ENCODE data around the gene CHAD.
"Not testable (repeated sequence)": the region's sequence is repeated elsewhere in the genome, so short reads cannot be mapped to it uniquely, and the experiment has no call there.

The CHAD gene

DNA sequence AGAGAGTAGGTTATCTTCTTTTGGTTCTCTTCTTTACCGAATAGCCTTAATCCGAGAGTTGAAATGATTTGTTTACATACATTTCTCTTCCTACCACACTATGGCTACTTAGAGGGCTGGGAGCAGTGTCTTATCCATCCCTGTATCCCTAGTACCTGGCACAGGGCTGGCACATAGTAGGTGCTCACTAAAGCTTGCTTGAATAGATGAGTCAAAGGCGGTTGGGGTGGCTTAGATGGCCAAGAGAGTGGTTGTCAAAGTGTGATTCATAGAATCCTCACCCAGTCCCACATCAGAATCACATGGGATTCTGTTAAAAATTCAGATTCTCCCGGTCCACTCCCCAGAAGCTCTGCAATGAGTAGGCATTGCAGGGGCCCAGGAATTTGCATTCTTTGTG, 11.1 kb downstream of the CHAD start:
- DNase-seq (ENCODE audit: low spot score): no peak

DNA sequence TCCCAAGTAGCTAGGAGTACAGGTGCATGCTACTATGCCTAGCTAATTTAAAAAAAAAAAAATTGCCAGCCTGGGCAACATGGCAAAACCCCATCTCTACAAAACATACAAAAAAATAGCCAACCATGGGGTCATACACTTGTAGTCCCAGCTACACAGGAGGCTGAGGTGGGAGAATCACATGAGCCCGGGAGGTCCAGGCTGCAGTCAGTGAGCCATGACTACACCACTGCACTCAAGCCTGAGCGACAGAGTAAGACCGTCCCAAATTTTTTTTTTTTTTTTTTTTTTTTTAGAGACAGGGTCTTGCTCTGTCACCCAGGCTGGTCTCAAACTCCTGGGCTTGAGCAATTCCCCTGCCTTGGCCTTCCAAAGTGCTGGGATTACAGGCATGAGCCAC, 14.8 kb downstream of the CHAD start:
- DNase-seq (ENCODE audit: low spot score): no peak

DNA sequence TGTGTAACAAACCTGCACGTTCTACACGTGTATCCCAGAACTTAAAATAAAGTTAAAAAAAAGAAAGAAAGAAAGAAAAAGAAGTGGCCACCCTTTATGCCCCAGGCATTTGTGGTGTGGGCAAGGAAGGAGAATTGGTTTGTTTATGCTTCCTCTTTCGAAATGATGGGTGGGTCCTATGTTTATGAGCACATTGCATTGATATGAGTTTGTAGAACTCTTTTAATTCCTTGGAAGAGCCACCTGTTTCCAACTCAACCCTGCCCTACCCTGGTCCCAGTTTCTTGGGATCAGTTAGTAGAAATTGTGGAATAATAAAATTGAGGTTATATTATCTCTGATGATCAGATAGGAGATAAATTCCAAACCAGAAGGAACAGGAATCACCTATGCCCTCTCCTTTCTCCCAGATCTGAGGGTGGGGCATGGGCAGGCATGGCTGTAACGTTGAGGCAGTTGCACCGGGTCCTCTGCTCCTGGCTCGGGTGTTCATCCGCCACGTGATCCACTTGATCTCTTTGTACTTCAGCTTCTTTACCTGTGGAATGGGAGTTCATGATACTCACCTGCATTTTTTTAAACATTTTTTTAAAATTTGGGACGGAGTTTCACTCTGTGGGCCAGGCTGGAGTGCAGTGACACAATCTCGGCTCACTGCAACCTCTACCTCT, 15.9 kb downstream of the CHAD start:
- DNase-seq (ENCODE audit: low spot score): no peak

DNA sequence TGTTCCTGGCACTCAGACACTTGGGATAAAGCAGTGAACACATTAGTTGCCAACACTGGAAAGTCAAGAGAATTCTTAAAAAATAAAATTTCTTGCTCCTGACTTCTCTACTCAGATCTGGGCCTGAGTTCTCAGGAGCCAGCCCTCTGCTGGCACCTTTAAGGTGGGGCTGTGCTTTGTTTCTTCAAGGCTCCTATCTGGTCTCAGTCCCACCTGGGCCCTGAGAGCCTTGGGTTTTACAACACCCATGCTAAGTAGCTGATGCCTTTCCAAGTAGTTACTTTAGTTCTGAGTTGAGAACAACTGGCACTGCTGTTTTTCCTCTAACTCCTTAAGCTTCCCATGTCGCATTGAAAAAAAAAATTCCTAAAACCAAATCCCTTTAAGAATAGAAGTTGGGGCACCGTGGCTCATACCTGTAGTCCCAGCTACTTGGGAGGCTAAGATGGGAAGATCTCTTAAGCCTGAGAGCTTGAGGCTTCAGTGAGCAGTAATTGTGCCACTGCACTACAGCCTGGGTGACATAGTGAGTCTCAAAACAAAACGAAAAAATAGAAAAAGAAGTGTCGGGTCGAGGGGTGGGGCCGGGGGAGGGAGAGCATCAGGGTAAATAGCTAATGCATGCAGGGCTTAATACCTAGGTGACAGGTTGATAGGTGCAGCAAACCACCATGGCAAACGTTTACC, 16.6 kb downstream of the CHAD start:
- no peak for DNase-seq (ENCODE audit: low spot score)

DNA sequence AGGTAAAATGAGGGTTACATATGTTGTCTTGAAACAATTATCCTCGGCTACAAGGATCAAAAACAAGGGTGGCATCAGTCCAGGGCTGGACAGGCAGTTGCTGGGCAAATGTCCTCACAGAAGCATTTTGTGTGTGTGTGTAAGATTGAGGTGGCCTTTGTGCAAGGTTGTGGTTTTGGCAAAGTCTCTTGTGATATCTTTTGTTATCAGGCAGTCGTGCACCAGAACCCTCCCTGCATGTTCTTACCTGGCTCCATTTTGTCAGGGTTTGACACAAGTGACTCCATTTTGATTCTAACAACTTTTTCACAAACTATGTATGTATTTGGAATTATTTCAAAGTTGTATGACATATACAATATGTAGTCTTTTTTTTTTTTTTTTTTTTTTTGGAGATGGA, 20.0 kb downstream of the CHAD start:
- DNase-seq (ENCODE audit: low spot score): no peak

DNA sequence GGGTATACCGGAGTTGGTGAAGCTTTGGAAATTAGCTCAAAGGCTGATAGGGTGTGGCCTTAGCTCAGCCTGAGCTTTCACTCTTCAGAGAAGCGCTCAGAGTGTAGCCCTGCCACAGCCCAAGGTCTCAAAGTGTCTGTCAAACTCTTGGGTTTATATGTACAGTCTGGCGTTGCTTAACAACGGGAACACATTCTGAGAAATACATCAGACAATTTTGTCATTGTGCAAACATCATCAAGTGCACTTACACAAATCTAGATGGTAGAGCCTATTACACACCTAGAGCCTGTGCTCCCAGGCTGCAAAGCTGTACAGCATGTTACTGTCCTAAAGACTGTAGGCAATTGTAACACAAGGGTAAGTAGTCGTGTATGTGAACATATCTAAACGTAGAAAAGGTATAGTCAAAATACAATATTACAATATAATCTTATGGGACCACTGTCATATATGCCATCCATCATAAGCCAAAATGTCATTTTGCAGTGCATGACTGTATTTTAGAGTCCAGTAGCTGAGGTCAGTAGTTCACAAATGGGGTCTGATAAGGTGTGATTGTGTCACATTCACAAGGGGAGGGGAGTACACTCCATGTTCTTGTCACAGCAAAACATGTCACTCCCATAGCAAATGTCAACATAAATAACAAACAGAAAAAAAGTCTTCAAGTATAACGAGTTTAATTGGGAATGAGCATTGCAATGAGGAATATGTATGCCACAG, 20.6 kb downstream of the CHAD start:
- DNase-seq (ENCODE audit: low spot score): no peak

DNA sequence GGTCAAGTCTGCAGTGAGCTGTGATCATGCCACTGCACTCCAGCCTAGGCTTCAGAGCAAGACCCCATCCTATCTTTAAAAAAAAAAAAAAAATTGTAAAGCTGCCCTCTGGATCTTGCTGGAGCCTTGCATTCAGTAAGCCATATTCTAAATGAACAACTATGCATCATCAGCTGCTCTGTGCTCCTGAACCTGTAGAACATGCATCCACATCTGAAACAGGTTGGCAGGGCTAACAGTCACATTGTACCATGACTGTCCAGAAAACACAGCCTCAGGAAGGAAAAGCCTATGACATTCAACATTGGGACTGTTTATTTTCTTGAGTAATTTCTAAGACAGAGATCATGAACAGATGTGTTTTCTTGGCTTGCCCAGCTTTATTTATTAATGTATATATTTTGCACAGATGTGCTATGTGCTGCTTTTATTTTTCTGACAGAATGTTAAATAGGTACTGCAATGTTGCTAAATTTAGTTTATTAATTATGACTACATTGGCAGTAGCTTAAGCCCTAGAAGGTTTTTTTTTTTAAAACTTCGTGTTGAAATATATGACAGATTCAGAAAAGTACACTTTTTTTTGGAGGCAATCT, 22.9 kb downstream of the CHAD start:
- no peak for DNase-seq (ENCODE audit: low spot score)

DNA sequence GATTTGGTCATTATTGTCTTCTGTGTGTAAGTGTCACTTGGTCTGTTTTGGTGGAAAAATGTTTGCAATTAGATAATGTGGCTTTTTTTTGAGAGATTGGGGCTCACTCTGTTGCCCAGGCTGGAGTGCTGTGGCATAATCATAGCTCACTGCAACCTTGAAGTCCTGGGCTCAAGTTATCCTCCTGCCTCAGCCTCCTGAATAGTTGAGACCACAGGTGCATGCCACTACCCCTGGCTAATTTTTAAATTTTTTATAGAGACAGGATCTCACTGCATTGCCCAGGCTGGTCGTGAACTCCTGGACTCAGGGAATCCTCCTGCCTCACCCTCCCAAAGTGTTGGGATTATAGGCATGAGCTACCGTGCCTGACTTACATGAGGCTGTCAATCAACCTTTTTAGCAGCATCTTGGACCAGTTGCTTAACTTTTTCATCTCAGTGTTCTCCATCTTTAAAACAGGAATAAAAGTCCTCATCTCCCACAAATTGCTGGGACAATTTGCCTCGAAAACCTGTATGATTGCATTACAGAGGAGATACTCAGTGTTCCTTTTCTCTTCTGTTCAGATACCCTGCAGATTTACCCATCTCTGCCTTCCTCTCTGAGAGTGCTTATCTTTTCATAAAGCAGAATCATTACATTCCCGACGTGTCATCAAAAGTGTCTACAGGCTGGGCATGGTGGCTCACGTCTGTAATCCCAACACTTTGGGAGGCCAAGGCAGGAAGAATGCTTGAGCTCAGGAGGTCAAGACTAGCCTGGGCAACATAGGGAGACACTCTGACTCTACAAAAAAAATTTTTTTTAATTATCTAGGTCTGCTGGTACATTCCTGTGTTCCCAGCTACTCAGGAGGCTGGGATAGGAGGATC, 23.6 kb downstream of the CHAD start:
- DNase-seq (ENCODE audit: low spot score): no peak

DNA sequence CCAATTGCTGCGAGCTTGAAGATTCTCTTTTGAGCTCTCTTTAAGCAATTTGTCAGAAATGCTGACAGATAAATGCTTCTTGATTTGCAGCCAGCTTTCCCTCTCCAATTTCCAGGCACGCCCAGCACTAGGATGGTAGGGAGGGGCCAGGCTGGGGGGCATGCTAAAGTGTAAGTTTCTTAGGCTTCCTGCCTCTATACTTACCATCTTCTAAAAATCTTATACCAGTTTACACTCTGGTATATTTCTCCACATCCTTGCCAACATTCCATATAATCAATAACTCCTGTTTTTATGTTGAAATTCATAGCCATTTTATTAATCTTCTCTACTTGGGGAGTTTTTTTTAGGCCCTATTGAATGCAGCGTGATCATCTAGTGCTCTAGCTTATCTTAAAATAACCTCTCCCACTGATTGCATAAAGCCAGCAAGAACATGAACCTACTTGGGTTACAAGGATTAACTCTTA, 25.1 kb downstream of the CHAD start:
- no peak for DNase-seq (ENCODE audit: low spot score)

DNA sequence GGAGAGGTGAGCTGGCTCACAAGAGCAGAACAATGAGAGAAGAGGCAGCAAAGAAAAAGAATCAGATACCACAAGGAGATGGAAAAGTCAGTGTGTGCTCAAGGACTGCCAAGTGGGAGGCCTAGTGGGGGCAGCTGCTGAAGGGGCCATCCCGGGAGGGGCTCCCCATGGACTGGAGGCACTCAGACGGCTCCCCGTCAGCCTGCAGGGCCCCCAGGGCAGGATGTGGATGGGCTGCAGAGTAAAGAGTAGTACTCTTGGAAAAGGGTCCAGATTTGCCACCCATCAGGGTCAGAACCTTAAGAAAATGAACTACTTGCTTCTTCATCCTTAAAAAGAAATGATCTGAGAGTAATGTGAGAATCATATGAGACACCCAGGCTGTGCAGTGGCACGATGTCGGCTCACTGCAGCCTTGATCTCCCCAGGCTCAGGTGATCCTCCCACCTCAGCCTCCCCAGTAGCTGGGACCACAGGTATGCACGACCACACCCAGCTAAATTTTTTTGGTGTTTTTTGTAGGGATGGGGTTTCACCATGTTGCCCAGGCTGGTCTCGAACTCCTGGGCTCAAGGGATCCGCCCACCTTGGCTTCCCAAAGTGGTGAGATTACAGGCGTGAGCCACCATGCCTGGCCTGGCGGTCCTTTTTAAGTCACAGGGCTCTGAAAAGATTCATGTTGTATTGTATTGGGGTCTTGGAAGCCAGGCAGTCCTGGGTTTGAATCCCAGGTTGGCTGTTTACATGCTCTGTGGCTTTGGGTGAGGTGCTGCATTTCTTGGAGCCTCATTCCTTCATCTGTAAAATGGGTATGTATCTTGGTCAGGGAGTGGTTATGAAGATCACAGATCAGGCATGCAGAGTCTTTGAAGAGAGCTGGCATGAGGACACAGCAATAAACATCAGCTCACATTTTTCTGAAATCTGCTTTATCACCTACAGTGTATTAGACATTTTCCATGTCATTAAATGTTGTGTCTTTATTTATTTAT, 27.5 kb downstream of the CHAD start:
- DNase-seq (ENCODE audit: low spot score): no peak

DNA sequence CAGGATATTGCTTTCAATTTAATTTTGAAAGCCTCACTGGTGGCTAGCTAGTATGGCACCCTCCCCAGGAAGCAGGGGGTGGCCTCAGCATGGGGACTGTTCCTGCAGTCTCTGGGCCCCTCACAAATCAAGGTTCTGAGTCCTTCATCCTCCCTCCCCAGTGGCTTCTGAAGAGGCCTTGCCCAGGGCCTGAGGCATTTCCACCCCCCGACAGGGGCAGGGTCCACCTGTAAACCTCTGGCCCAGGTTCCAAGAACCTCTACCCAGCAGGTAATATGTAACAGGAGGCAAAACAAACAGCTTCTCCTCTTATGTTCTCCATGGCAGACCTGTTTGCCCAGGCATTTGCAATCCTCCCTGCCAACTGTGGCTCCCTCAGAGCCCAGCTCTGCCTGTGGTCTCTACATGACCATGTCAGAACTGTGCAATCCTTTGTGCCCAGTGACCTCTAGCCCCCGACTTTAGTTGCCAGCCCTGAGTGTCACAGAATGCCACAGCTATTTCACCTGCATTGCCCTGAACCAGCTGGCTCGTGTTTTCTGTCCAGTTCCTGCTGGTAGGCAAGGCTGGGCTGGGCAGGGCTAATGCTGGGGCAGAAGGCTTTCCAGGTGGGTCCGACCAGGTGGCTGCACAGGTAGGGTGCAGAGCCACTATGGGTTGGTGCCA, 28.4 kb downstream of the CHAD start:
- DNase-seq (ENCODE audit: low spot score): no peak

DNA sequence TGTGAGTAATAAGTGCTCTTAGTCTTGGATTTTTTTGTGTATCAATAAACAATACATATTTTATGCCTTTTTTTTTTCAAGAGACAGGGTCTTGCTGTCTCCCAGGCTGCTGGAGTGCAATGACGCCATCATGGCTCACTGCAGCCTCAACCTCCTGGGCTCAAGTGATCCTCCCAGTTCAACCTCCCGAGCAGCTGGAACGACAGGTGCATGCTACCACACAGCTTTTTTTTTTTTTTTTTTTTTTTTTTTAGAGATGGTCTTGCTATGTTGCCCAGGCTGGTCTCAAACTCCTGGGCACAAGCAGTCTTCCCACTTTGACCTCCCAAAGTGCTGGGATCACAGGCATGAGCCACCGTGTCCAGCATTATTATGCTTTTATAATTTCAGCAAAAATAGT, 29.7 kb downstream of the CHAD start:
- no peak for DNase-seq (ENCODE audit: low spot score)

DNA sequence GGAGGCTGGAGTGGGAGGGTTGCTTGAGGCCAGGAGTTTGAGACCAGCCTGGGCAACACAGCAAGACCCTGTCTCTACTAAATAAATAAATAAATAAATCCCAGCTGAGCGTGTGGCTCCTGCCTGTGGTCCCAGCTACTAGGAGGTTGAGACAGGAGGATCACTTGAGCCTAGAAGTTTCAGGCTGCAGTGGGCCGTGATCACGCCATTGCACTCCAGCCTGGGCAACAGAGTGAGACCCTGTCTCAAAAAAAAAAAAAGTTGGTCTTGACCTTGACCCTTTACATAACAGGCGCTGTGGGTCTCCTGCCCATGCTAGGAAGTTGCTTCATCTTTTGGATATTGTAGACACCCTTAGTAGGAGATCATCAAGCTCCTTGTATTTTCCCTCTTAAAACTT, 31.3 kb downstream of the CHAD start:
- no peak for DNase-seq (ENCODE audit: low spot score)

DNA sequence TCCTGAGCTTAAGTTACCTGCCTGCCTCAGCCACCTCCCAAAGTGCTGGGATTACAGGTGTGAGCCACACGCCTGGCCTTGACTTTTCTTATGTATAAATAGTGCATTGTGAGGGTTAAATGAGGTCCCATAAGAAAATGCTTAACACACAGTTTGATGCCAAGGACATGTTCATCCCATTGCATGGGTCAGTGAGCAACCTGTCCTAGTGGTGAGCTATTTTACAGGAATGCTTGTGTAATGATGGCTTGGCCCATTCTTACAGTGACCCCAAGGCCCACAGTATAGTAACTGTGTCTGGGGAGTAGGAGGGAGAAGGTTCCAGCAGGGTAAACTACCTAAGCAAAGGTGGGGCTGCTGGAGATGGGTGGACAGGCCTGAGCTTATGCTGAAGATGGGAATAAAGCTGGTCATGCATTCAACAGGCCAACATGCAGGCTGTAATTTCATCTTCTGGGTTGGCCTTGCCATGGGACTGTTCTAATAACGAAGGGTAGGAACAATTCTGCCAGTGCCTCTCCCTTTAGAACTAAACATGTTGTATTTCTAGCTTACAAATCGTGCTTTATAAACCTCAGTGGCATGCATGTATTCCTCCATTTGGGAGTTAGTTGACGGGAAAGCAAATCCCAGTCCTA, 36.4 kb downstream of the CHAD start:
- no peak for DNase-seq (ENCODE audit: low spot score)

DNA sequence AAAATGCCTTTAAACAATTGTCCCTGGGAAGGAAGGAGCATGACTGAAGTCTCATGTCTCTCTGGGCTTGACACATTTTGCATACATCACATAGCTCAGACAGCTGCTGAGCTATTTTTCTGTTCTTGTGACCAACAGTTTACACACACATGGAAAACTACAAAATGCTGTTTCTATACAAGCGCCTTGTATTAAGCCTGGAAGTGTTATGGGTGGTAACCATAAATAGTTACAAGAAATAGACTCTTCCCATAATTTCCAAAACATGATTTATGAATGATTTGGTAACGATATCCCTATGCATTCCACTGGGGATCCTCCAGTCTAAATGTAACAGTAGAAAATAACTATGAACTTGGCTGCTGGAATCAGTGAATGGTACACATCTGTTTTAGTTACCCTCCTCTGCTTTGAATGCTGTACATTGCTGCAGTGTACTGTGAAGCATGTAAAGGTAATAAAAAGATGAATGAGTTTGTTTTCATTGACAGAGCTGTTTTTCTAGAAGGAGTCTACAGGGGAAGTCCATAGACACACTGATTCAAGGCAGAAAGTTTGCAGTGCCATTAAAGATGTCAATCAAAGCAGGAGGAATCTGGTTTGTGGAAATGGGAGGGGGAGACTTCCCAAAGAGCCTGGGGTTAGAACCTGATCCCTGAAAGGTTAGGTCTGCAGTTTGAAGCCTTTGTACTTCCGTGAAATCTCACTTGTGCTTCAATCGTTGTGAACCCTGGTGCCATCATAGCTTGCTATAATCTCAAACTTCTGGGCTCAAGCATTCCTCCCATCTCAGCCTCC, 37.7 kb downstream of the CHAD start:
- DNase-seq (ENCODE audit: low spot score): no peak

DNA sequence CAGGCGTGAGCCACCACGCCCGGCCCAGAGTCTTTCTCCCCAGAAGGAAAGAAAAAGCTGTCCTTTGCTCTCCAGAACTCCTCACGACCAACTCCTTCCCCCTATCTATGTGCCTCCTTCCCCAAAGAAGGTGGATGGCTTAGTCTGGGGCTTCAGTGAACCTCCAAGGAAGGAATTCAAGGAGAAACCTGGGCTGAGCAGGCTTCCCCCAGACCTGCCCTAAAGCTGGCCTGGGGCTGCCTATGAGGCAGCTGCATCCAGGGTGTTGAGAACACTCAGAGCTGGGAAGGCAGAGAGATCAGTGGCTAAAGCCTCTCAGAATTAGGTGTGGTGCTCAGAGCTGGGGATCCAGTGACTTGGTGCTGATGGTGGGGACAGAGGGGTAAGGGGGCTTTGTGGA, 38.9 kb downstream of the CHAD start:
- no peak for DNase-seq (ENCODE audit: low spot score)

DNA sequence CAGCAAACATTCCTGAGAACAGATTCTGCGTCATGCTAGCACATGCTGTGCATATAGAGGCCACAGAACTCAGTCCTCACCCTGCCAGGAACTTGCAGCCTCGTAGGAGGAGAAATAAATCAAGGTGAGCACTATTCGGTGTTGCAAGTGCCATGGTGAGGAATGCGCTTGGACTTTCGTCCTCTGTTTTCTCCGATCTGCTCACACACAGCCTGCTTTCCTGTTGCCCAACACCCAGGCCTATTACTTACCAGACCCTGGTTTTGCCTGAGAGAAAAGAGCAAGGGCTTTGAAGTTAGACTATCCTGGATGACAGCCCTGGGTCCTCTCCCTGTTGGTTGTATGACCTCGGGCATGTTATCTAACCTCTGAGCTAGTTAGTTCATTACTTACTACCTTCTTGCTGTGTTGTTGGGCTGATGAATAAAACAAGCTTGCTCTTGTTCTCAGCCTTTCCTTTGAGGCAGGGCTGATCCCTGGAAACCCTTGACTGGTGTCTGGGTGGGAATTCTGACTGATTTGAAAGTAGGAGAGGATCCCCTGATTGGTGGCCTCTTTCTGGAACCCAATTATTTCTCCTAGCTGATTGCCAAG, 39.8 kb downstream of the CHAD start:
- DNase-seq (ENCODE audit: low spot score): no peak

DNA sequence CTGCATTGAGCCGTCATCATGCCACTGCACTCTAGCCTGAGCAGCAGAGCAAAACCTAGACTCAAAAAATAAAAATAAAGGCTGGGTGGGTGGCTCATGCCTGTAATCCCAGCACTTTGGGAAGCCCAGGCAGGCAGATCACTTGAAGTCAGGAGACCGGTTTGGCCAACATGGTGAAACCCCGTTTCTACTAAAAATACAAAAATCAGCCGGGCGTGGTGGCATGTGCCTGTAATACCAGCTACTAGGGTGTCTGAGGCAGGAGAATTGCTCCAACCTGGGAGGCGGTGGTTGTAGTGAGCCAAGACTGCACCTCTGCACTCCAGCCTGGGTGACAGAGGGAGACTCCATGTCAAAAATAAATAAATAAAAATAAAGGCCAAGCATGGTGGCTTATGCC, 40.6 kb downstream of the CHAD start:
- DNase-seq (ENCODE audit: low spot score): not testable (repeated sequence)

All from hepatic stellate cell (primary cell).